SK-N-SH (cell line): ENCODE measurements around the gene ANO2. TPM values are rescaled to one million over a fixed set of nuclear protein-coding genes. Genes with fewer than 3 reads are reported as not detected.

Source experiments
- CTCF ChIA-PET: fragments of 300-600, 350-600 bp; formaldehyde crosslinking; extraction: SDS; loops from one replicate; lab custom pipeline; 2021; lab: Yijun Ruan, JAX
- POLR2A ChIA-PET: fragments of 350-600 bp; sonication (Branson Sonifier 250); formaldehyde crosslinking; extraction: SDS; loops from one replicate; lab custom pipeline; 2020; ENCODE audit warnings: antibody characterized with exemption, inconsistent platforms; lab: Yijun Ruan, JAX
- DNase-seq: peaks from one replicate; pipeline ENCODE4 v3.0.0; 2012
- H2AFZ ChIP-seq: fragments of 200-600 bp; sonication (generic); 2 replicates; pipeline ENCODE4 v1.8.1; 2016; ENCODE audit warnings: antibody characterized with exemption, mild to moderate bottlenecking, low read depth
- H3F3A ChIP-seq: fragments of 200-600 bp; sonication (generic); replicated peaks from 2 replicates; pipeline ENCODE3; 2016; ENCODE audit warnings: antibody characterized with exemption, mild to moderate bottlenecking; ENCODE audit not compliant: insufficient read depth
- H3K27ac ChIP-seq, 2 experiments: fragments of 200-500 bp in 1 of 2; fragments of 200-600 bp in 1 of 2; sonication (Bioruptor generic) in 1 of 2; sonication (generic), shearing (Covaris generic) in 1 of 2; 2 replicates each; pipeline versions ENCODE4 v1.5.1 to v1.6.1; 2014 to 2016; ENCODE audit warnings: low read depth in 2 of 2, inconsistent platforms in 1 of 2, low read length in 1 of 2, mild to moderate bottlenecking in 1 of 2, mixed read lengths in 1 of 2
- H3K27me3 ChIP-seq: fragments of 200-600 bp; sonication (generic), shearing (Covaris generic); 2 replicates; pipeline ENCODE4 v1.6.1; 2016; ENCODE audit warnings: mixed run types; ENCODE audit not compliant: insufficient read depth
- H3K36me3 ChIP-seq, 2 experiments: fragments of 200-500 bp in 1 of 2; fragments of 200-600 bp in 1 of 2; sonication (Bioruptor generic) in 1 of 2; sonication (generic) in 1 of 2; replicated peaks in 1 of 2; 2 replicates each; pipeline versions ENCODE3 to v1.5.1; 2014 to 2016; ENCODE audit warnings: low read length in 1 of 2, mild to moderate bottlenecking in 1 of 2; ENCODE audit not compliant: insufficient read depth in 2 of 2, control insufficient read depth in 1 of 2
- H3K4me1 ChIP-seq, 2 experiments: fragments of 200-500 bp in 1 of 2; fragments of 200-600 bp in 1 of 2; sonication (Bioruptor generic) in 1 of 2; sonication (generic), shearing (Covaris generic) in 1 of 2; 2 replicates each; pipeline versions ENCODE4 v1.5.1 to v1.6.1; 2014 to 2016; ENCODE audit warnings: low read depth in 1 of 2, low read length in 1 of 2, mixed run types in 1 of 2; ENCODE audit not compliant: insufficient read depth in 2 of 2, control insufficient read depth in 1 of 2
- H3K4me2 ChIP-seq: fragments of 200-600 bp; sonication (generic), shearing (Covaris generic); 2 replicates; pipeline ENCODE4 v1.6.1; 2017; ENCODE audit warnings: mixed run types
- H3K4me3 ChIP-seq, 2 experiments: fragments of 200-500 bp in 1 of 2; fragments of 200-600 bp in 1 of 2; sonication (Bioruptor generic) in 1 of 2; sonication (generic), shearing (Covaris generic) in 1 of 2; 2 replicates each; pipeline versions ENCODE4 v1.5.1 to v1.8.1; 2014 to 2016; ENCODE audit warnings: low read depth in 2 of 2, inconsistent platforms in 1 of 2, low read length in 1 of 2, mild to moderate bottlenecking in 1 of 2, mixed read lengths in 1 of 2, moderate library complexity in 1 of 2
- H3K79me2 ChIP-seq: fragments of 200-600 bp; sonication (generic); 2 replicates; pipeline ENCODE4 v1.8.1; 2017; ENCODE audit warnings: mild to moderate bottlenecking; ENCODE audit not compliant: insufficient read depth
- H3K9ac ChIP-seq: fragments of 200-600 bp; sonication (generic); 2 replicates; pipeline ENCODE4 v1.6.1; 2017; ENCODE audit warnings: mixed run types
- H3K9me2 ChIP-seq: fragments of 200-600 bp; sonication (generic); 2 replicates; pipeline ENCODE4 v1.6.1; 2017; ENCODE audit warnings: mixed run types
- H3K9me3 ChIP-seq: fragments of 200-600 bp; sonication (generic); 2 replicates; pipeline ENCODE4 v1.6.1; 2017; ENCODE audit warnings: mixed run types, mild to moderate bottlenecking, moderate library complexity
- H4K20me1 ChIP-seq: fragments of 200-600 bp; sonication (generic); 2 replicates; pipeline ENCODE4 v1.6.1; 2017; ENCODE audit warnings: mild to moderate bottlenecking, mixed run types; ENCODE audit not compliant: insufficient read depth
- FOSL2 ChIP-seq: IDR thresholded peaks from 2 replicates; pipeline ENCODE4 v1.4.0; 2012; ENCODE audit warnings: low read depth, mild to moderate bottlenecking, moderate library complexity, borderline replicate concordance
- GATA2 ChIP-seq: sonication (generic); formaldehyde crosslinking; IDR thresholded peaks from 2 replicates; pipeline ENCODE4 v1.5.0; 2020; ENCODE audit warnings: mild to moderate bottlenecking, missing genetic modification reagents
- JUND ChIP-seq: IDR thresholded peaks from 2 replicates; pipeline ENCODE4 v1.4.0; 2012
- SMC3 ChIP-seq: IDR thresholded peaks from 2 replicates; pipeline ENCODE4 v1.6.1; 2012; ENCODE audit warnings: low read depth, low read length, improper control_type of control experiment
- WGBS: methylation state at CpG from one replicate; pipeline ENCODE4 v1.1.6; 2017; ENCODE audit warnings: low lambda C conversion rate; 5-methylcytosine and 5-hydroxymethylcytosine counted together
- polyA plus RNA-seq, 3 experiments: library from polyadenylated mRNA; depleted of rRNA; stranded (reverse); fragments of >200 nt; gene quantifications; 2 replicates each; pipeline ENCODE4 v1.2.3, GENCODE V29; 2012

ANO2 gene
- polyA plus RNA-seq, 1 of the 3 experiments (the other 2 are of a cell fraction), result not detected

GRCh38 chr12:5748027-5748426 lies 197.0 kb downstream of the ANO2 start:
- H3K9me3 ChIP-seq, result no peaks in the 10 kb centered on the region
- H4K20me1 ChIP-seq, result no peaks in the 10 kb centered on the region
- H3K79me2 ChIP-seq, result no peaks in the 10 kb centered on the region
- H3K36me3 ChIP-seq, result no peaks in the 10 kb centered on the region
- no peaks in the 10 kb centered on the region for H3K9me2 ChIP-seq
- TF ChIP-seq JUND, result no peak
- no peak for TF ChIP-seq SMC3
- no peak overlapping the region for H3K9ac ChIP-seq
- no peak overlapping the region for H2AFZ ChIP-seq
- DNase-seq, result no peak
- no peak overlapping the region for H3K4me3 ChIP-seq
- H3K27ac ChIP-seq, result no peak overlapping the region
- H3K27me3 ChIP-seq, result peaks cover 9% of the 10 kb centered on the region; the same call in 1 of the 2 replicates
- no peaks in the 10 kb centered on the region for H3K4me1 ChIP-seq
- CTCF ChIA-PET, result no interaction called here
- 0% methylated on average over 8 of the region's 12 CpGs for WGBS
- POLR2A ChIA-PET, result no interaction called here
- H3K4me2 ChIP-seq, result no peak overlapping the region
- no peaks in the 10 kb centered on the region for H3F3A ChIP-seq

- Histone ChIP-seq H2AFZ (no peak overlapping the region), H3K36me3 (no peaks in the 10 kb centered on the region), H3K4me2 (no peak overlapping the region), H3K79me2 (no peaks in the 10 kb centered on the region), H3F3A (no peaks in the 10 kb centered on the region), H3K9me2 (no peaks in the 10 kb centered on the region), H3K27me3 (peaks cover 20% of the 10 kb centered on the region; the same call in 1 of the 2 replicates), H3K9me3 (no peaks in the 10 kb centered on the region), H4K20me1 (no peaks in the 10 kb centered on the region), H3K27ac (no peak overlapping the region), H3K9ac (no peak overlapping the region), H3K4me3 (no peak overlapping the region), H3K4me1 (no peaks in the 10 kb centered on the region)
- ChIA-PET CTCF (interaction anchor here (1.2 to 2.6 kb wide), 4 partner anchors 12 to 125 kb away, joined by 3 to 25 read pairs (median 6); no protein-coding TSS in a partner anchor), POLR2A (no interaction called here)
- TF ChIP-seq GATA2, result no peak
- WGBS, result 15% methylated on average over 6 of the region's 6 CpGs
- no peak for DNase-seq
These were observed 198.1 kb downstream of the ANO2 start for GRCh38 chr12:5746917-5747316.

DNA sequence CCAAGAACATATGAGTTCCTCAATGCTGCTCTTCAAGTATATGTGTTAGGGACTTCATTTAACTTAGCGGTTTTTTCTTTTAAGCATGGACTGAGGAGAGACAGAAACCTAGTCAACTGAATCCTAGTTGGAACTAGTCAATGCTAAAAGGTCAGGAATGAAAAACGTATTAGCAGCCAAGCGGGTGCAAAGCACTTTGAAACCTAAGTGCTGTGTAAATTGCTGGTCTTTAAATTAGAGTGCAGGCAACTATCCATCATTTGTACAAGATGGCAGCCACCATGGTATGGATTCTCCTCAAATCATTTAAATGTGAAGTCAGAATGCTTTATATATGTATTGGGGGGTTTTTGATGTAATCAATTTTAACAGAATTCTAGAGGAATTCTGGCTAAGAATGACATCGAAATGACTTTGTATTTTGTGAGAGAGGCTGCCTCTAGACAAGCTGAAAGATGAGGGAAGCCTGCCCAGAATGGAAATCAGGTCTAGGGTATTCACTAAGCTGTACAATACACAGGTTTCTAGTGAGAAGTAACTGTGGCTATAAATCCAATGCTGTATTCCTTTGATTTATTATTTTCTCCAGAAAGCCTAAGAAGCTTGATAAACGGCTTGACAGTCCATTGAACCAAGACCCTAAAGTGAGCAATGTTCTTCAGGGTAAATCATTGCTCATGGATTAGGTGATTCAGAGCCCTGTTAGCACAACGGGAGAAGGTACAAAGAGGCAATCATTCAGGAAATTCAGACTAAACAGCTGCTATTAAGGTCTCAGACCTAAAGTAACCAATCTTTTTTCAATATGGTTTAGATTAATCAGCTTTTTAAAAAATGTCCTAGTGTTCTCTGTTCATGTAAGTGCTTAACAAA lies 198.8 kb downstream of the ANO2 start:
- no peak for DNase-seq
- H3K4me3 ChIP-seq, result no peak overlapping the region
- ChIA-PET CTCF (interaction anchor here (1.1 to 2.6 kb wide), 12 partner anchors 9 to 242 kb away, joined by 3 to 25 read pairs (median 4); no protein-coding TSS in a partner anchor), POLR2A (interaction anchor here (0.5 kb wide), 1 partner anchor 1146 kb away, joined by 3 read pairs; no protein-coding TSS in a partner anchor)
- 18% methylated on average over 6 of the region's 6 CpGs for WGBS
- H3K27ac ChIP-seq, result no peak overlapping the region
- H4K20me1 ChIP-seq, result no peaks in the 10 kb centered on the region
- H3K4me1 ChIP-seq, result no peaks in the 10 kb centered on the region
- H3K79me2 ChIP-seq, result no peaks in the 10 kb centered on the region
- H3K9ac ChIP-seq, result no peak overlapping the region
- H3F3A ChIP-seq, result no peaks in the 10 kb centered on the region
- no peak overlapping the region for H2AFZ ChIP-seq
- no peaks in the 10 kb centered on the region for H3K9me2 ChIP-seq
- H3K27me3 ChIP-seq, result peaks cover 24% of the 10 kb centered on the region; the same call in 1 of the 2 replicates
- no peaks in the 10 kb centered on the region for H3K9me3 ChIP-seq
- TF ChIP-seq FOSL2, result no peak
- no peak overlapping the region for H3K4me2 ChIP-seq
- no peaks in the 10 kb centered on the region for H3K36me3 ChIP-seq
